ENCODE results near the gene CCT6B.
A peak's percentile ranks its signal among the peaks of the same experiment; 100 is the strongest.
"Not testable (repeated sequence)": the region's sequence is repeated elsewhere in the genome, so short reads cannot be mapped to it uniquely, and the experiment has no call there.

CCT6B gene, protein sequence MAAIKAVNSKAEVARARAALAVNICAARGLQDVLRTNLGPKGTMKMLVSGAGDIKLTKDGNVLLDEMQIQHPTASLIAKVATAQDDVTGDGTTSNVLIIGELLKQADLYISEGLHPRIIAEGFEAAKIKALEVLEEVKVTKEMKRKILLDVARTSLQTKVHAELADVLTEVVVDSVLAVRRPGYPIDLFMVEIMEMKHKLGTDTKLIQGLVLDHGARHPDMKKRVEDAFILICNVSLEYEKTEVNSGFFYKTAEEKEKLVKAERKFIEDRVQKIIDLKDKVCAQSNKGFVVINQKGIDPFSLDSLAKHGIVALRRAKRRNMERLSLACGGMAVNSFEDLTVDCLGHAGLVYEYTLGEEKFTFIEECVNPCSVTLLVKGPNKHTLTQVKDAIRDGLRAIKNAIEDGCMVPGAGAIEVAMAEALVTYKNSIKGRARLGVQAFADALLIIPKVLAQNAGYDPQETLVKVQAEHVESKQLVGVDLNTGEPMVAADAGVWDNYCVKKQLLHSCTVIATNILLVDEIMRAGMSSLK

DNA sequence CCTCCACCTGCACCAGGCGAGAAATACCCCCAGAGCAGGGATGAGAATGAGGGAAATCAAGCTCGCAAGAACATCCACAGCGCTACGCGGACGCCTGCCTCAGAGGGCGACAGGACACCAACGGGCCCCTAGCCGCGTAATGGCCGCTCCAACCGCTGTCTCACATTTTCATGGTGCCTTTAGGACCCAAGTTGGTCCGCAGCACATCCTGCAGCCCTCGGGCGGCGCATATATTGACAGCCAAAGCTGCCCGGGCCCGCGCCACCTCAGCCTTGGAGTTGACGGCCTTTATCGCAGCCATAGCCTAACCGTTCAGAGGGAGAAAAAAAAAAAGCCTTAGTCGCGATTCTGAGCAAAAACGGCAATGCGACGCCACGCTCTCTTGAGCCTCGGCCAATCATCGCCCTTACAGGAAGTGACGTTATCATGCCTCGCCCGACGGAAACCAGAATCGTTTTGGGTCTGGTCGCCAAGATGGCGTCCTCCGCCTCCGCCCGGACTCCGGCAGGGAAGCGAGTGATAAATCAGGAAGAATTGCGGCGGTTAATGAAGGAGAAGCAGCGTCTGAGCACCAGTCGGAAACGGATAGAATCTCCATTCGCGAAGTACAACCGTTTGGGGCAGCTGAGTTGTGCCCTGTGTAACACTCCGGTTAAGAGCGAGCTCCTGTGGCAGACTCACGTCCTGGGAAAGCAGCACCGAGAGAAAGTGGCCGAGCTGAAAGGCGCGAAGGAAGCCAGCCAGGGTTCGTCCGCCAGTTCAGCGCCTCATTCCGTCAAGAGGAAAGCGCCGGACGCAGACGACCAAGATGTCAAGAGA lies at the start of gene CCT6B, which contains the start of gene ZNF830:
Gene CCT6B (minus strand): TSS at position 368 of the 819 bp plus-strand sequence. CDS start 67 bp downstream, at position 301.
Gene ZNF830 (plus strand): TSS at position 448 of the 819 bp plus-strand sequence. CDS start 27 bp downstream, at position 475.
- DNase-seq (ENCODE audit: low spot score), result peak; percentile 89

DNA sequence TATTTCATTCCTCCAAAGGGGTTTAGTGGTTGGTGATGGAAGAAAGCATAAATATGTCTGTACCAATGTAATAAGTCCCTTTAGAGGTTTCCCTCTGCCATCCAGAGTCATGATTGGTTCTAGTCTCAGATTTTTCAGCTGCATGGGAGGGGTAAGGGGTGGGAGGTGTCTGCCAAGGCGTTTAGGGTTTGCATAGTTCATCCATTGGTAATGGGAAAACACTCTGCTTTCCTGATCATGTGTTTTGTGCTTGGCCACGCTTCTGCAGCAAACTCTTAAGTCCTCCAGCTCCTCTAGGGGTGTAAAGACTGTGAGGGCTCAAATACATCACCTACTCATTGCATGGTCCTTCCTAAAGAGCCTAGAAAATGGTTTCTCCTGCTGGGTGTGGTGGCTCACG lies 48.8 kb upstream of the CCT6B start:
- DNase-seq (ENCODE audit: low spot score), result no peak

DNA sequence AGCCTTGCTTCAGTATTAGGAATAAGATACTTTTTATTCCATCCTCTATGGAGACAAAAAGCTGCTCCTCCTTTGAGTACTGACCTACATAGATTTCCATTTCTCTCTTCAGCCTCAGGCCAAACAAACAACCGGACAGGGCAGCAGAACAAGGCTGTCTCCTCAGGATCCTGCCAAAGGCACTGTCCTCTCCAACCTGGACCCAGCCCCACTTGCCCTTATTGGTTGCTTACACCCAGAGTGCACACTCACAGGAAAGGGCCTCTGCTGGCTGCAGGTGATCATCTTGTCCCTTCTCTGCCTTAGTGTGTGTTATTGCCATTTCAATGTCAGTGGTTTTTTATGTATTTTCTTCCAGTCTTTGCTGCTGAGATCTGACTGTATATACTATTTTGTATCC lies 45.7 kb upstream of the CCT6B start:
- no peak for DNase-seq (ENCODE audit: low spot score)

DNA sequence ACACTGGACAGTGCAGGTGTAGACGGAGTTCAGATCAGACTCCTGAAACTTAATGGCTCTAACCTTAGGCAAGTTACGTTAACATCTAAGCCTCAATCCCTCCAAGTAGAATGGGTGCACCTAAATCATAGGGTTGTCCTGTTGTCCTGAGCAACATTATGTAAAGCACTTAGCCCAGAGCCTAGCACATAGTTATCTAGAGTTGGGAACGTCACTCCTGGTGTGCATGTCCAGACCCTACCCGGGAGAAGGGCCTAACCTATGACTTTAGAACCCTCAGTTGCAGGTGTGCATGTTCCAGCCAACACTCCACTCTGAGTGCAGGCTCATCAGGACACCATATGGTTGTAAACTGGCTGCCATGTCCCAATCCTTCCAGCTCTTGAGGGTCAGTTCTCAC lies 45.1 kb upstream of the CCT6B start:
- DNase-seq (ENCODE audit: low spot score), result no peak

DNA sequence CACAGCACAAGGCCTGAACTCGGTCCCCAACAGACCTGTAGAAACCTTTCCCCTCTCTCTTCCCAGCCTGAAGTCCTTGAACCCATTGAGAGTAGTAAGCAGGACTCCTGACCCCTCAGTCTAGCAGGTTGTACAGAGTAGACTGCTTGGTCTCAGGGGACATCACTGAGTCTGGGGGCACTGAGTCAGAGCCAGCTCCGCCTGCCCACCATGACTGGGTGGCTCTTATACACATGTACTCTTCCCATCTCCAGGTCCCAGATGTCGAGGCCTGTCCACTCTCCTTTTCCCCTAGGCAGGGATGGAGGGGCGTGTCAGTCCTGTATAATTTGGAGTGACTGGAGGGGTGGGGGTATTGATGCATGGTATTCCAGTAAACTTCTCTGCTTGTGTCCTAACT lies 42.5 kb upstream of the CCT6B start:
- DNase-seq (ENCODE audit: low spot score), result no peak

DNA sequence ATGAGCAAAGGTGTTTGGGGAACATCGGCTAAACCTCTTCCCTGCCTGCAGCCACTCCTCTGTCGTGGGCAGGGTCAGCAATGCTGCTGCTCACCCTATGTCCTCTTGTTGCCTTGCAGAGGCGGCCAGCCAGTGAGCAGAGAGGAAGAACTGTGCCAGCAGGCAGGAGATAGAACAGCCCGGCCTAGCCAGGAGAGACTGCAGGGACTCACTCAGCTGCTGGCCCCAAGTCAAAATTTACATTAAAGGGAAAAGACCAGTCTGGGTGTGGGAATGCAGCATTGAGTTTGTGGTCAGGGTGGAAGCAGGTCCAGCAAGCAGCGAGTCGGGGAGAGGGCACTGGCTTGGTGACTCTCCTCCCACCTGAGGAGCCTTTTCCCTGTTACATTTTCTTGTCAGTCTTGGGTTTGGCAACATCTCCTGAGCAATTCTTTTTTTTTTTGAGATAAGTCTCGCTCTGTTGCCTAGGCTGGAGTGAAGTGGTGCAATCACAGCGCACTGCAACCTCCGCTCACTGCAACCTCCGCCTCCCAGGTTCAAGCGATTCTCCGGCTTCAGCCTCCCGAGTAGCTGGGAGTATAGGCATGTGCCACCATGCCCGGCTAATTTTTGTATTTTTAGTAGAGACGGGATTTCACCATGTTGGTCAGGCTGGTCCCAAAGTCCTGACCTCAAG lies 41.8 kb upstream of the CCT6B start:
- DNase-seq (ENCODE audit: low spot score), result no peak

DNA sequence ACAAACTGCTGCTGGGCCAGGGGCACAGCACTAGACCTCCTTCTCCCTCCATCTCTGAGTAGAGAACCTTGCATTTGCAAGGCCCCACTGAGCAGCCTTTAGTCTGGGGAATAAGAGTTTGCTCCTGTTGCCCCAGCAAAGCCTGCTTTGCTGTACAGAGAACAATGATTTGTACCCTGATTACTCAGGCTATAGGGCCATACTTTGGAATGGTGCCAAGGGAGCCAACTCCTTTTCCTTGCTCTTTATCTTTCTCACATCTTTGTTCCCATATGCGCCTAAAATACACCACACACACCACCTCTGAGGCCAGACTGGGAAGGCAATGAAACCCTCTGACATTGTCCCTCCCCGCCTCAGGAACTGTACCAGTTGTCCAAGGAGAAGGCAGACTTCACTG lies 40.3 kb upstream of the CCT6B start:
- DNase-seq (ENCODE audit: low spot score), result no peak

DNA sequence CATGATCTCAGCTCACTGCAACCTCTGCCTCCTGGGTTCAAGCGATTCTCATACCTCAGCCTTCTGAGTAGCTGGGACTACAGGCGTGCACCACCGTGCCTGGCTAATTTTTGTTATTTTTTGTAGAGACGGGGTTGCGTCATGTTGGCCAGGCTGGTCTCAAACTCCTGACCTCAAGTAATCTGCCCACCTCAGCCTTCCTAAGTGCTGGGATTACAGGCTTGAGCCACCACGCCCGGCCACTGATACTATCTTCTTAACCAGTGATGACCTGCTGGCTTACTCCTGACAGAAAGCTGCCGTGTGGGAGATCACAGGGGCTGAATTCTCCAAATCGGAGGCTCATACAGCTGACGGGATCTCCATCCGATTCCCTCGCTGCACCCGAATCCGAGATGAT lies 39.7 kb upstream of the CCT6B start:
- not testable (repeated sequence) for DNase-seq (ENCODE audit: low spot score)

DNA sequence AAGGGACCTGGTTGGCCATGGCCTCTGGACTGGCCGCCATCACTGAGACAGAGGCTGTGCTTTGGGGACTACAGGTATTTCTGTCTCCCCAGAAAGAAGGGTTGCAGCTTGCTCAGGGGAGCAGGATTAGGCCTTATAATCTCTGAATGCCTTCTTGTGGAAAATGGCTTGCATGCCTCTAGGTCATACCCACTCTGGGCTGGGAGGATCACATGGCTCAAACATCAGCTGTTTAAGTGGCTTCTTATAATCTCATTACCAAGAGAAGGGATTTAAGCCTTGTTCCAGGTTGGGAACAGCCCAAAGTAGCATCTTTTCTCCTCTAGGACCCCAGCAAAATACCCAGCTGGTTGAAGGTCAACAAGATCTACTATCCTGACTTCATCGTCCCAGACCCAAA lies 38.2 kb upstream of the CCT6B start:
- DNase-seq (ENCODE audit: low spot score), result no peak

DNA sequence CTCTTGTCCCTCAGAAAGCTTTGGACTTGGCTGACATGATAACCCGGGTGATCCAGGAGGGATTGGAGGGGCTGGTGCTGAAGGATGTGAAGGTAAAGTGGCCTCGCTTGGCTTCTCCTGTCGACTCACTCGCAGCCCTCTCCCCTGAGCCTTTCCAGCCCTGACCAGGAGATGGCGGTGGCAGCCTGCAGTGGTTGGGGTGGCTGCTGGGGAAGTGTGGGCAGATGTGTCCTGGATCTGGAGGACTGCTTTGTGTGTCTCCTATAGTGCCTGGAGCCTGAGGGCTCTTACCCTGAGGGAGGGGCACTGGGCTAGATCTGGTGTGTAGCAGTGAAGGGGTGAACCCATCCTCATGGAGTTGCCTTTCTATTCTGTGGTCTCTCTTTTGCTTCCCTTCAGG lies 36.9 kb upstream of the CCT6B start:
- peak; percentile 94 for DNase-seq (ENCODE audit: low spot score)

DNA sequence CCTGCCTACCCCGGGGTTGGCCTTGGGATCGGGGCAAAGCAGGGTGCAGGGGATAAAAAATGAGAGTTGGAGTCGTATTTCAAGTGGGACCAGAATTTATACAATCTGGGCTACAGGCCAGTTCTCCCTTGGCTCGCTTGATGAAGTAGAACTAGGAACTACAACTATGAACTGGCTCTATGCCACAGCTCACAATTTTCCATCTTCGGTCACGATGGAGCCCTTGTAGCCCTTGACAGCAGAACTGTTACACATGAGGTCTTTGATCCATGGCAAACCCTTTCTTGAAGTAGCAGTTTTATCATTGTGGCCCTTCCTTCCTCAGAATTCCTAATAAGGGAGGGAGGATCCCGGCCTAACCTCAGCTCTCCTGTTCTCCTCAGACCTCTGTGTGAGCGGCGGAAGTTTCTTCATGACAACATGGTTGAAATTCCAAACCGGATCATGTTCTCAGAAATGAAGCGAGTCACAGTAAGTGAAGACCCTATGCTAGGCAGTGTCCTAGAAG lies 36.1 kb upstream of the CCT6B start:
- no peak for DNase-seq (ENCODE audit: low spot score)

DNA sequence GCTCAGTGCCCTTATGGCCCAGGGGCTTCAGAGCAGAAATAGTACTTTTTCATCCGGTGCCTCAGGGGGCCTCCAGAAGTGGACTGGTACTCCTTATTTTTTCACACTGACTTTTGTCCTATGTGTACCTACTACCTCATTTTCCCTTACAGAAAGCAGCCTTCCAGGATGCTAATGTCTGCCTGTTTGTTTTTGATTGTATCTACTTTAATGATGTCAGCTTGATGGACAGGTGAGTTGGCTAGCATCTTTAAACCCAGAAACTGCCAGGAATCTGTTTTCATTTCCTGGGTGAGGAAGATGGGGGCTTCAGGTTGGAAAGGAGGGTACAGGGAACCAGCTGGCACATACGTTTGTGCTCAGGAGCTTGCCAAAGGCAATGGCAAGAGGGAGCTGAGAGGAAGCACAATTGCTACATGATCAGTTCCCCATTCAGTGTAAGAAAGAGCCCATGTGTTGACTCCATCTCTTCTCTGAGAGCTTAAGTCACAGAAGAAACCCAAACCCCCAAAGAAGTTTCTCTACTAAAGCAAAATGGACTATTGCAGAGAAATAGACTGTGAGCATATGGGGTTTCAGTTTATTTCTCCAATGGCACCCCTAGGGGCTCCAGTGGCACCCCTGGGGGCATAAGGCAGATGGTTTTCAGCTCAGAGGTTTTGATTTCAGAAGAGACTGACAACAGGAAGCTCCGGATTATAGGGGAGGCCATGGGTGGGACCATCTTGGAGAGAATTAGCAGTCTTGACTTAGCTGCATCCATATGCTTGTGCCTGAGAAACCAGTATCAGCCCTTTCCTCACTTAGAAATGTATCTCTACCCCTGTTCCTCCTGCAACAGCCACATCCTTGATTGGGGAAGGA lies 35.4 kb upstream of the CCT6B start:
- no peak for DNase-seq (ENCODE audit: low spot score)

DNA sequence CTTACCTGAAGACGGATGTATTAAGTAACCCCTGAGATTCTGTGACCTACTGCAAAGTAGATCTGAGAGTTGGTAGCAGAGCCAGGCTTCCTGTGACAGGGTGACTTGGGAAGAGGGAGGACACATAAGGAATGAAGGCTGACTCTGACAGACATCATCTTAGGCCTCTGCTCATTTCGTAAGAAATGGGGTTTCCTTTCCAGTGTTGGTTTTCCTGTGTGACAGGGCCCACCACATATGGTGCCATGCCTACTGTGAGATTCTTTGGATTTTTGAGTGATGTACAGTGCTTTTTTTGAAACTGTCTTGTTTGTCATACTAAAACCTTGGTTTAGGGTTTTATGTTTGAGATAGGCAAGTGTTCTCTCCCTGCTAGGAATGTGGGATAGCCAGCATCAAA lies 31.8 kb upstream of the CCT6B start:
- no peak for DNase-seq (ENCODE audit: low spot score)

DNA sequence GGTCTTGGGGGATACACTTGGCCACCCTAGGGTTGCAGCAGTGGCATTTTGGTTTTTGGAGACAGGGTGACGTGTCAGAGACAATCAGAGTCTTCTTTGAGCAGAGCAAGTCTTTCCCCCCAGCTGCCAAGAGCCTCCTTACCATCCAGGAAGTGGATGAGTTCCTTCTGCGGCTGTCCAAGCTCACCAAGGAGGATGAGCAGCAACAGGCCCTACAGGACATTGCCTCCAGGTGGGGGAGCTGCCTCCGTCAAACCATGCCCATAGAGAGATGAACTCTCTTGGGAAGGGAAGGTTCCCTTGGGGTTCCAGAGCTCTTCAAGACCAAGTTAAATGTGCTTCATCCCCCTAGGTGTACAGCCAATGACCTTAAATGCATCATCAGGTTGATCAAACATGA lies 30.3 kb upstream of the CCT6B start:
- no peak for DNase-seq (ENCODE audit: low spot score)

DNA sequence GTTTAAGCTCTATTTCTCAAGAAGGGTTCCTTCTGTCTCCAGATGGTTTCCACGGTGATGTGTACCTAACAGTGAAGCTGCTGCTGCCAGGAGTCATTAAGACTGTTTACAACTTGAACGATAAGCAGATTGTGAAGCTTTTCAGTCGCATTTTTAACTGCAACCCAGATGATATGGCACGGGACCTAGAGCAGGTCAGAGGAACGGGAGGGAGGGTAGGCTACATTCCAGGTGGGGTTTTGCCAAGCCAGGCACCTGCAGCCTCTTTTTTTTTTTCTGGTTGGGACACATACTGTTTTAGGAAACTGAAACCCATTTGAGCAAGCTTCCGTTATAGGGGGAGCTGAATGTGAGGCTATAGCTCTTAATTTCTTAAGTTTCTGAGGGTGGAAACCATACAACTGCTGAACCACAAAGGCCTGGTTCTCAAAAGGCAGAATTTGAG lies 29.7 kb upstream of the CCT6B start:
- no peak for DNase-seq (ENCODE audit: low spot score)

DNA sequence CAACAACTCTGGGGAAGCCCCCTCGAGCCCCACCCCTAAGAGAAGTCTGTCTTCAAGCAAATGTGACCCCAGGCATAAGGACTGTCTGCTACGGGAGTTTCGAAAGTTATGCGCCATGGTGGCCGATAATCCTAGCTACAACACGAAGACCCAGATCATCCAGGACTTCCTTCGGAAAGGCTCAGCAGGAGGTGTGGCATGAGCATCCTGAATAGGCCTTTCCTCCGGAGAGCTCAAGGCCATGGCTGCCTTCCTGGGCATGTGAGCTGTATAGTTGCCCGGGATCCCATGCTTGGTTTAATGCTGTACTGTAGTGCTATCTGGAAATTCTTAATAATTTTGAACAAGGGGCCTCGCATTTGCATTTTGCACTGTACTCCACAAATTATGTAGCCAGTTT lies 28.2 kb upstream of the CCT6B start:
- DNase-seq (ENCODE audit: low spot score), result no peak

DNA sequence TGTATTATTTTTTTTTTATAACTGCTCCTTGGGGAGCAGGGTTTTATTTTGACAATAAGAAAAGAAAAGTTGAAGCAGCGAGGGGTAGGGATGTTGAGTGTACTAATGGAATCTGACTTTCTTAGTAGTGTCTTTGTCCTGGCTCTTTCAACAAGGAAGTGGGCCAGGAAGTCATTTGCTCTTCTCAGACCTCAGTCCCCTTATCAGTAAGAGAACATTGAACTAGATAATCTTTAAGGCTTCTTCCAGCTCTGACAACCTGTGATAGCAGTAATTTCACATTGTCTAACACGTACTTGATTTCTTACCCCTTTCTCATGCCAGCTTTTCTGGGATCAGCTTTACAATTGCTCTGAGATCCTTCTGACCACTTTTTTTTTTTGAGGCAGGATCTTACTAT lies 27.4 kb upstream of the CCT6B start:
- no peak for DNase-seq (ENCODE audit: low spot score)

DNA sequence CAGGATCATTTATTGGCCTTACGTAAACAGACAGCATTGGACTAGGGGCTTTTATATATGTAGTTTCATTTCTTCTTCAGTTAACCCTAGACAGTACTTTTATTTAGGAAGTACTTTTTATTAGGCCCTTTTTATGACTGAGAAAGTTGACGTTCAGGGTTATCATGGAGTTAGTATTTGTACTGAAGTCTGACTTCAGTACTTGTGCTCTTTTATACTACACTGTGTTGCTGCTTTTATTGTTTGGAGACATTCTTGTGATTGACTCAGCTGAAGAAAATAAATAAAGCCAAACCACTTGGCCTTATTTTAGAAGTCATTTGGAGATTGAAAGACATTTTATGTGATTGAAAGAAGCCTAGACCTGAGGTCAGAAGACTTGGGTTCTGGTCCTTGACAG lies 26.0 kb upstream of the CCT6B start:
- DNase-seq (ENCODE audit: low spot score), result no peak

DNA sequence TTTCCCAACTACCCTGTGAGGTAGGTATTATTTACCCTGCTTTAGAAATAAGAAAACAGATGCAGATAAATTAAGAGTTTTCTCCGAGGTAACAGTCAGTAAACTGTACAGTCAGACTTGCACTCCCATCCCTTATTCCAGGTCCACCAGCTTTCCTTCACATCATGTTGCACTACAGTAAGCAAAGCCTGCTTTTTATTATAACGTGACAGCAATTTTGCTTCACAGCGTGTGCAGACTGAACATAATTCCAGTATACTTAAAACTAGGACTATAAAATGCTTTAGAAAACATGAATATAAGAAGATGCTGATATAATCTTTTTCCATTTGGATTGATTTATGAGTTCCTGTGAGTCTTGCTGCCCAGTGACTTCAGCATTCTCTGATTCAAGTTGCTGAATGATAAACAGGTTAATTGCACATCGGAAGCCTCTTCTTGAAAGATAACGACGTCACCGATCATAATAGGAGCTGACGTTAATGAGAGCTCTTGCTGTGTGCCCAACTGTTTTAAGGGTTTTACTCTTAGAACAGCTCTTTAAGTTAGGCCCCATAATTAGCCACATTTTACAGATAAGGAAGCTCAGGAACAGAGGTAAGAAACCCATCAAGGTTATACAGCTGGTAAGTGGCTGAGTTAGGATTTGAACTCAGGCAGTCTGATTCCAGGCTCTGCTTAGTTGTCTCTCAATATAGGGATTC lies 20.4 kb upstream of the CCT6B start:
- no peak for DNase-seq (ENCODE audit: low spot score)
